ENCODE results near the gene SETD4. TPM values are rescaled to one million over a fixed set of nuclear protein-coding genes. Genes with fewer than 3 reads are reported as not detected.

Gene SETD4
- total RNA-seq, 1 experiment from 2014 or later, result 22.7 TPM

DNA sequence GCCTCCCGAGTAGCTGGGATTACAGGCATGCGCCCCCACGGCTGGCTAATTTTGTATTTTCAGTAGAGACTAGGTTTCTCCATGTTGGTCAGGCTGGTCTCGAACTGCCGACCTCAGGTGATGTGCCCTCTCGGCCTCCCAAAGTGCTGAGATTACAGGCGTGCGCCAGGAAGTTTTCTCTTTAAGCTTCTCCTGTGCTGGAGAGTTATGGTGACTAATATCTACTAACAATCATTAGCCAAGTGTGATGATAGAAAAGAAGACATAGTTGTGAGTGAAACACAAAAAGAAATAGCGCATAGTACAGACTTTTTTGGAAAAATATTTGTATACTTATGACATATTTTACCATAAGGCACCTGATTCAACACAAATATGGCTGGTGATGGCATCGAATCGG lies 56.5 kb downstream of the SETD4 start:
- Histone ChIP-seq H3K9ac (ENCODE audit: low read length) (no peak overlapping the region), H3K79me2 (ENCODE audit: insufficient read depth, low read length) (no peaks in the 10 kb centered on the region), H3K9me3 (ENCODE audit: control insufficient read depth in 1 of 2, insufficient read depth in 1 of 2, low read depth in 1 of 2, low read length in 2 of 2) (peaks cover 0 to 7% of the 10 kb centered on the region in 2 experiments; a peak in 1 of 4 replicates), H3K4me1 (ENCODE audit: control insufficient read depth in 1 of 2, insufficient read depth in 2 of 2, low read length in 2 of 2) (no peaks in the 10 kb centered on the region), H3K27me3 (ENCODE audit: insufficient read depth, low read length) (no peaks in the 10 kb centered on the region), H3K4me2 (ENCODE audit: low read length) (no peak overlapping the region), H3K27ac (ENCODE audit: low read depth, low read length) (no peak overlapping the region), H2AFZ (ENCODE audit: low read depth, low read length, poor library complexity, severe bottlenecking) (no peak overlapping the region), H3K36me3 (ENCODE audit: control insufficient read depth in 1 of 2, insufficient read depth in 2 of 2, low read length in 2 of 2) (no peaks in the 10 kb centered on the region), H4K20me1 (ENCODE audit: insufficient read depth) (no peaks in the 10 kb centered on the region), H3K4me3 (replicated peaks in 1 of 2; ENCODE audit: low read depth in 1 of 2, low read length in 2 of 2) (no peak overlapping the region), H3K9me2 (ENCODE audit: insufficient read depth) (no peaks in the 10 kb centered on the region)
- no TSS peak for BruUV-seq (replicated peaks)
- POLR2A ChIA-PET, result no interaction called here
- CTCF ChIA-PET, result no interaction called here
- intact Hi-C loops (cut with micrococcal nuclease), result no loop called here
- RAD21 ChIA-PET (ENCODE audit: low non-redundant PET in 1 of 2, low total read pairs in 2 of 2, uncharacterized antibody in 2 of 2, unreplicated experiment in 2 of 2), result no interaction called here
- TF ChIP-seq POLR2AphosphoS5 (IDR thresholded peaks at IDR 0.05; ENCODE audit: low read depth, low read length) (no peak), EZH2phosphoT487 (IDR thresholded peaks at IDR 0.05; ENCODE audit: borderline replicate concordance) (no peak), YY1 (IDR thresholded peaks at IDR 0.05; ENCODE audit: extremely low read depth, insufficient replicate concordance, low read depth, low read length) (no peak), TCF7L2 (IDR thresholded peaks at IDR 0.05; ENCODE audit: borderline replicate concordance, extremely low read depth, insufficient read depth, insufficient read length) (no peak), ELF1 (IDR thresholded peaks at IDR 0.05; ENCODE audit: borderline replicate concordance, low read depth) (no peak), JUND (IDR thresholded peaks at IDR 0.05) (no peak), ZNF274 (IDR thresholded peaks at IDR 0.05; ENCODE audit: low read depth, low read length) (no peak), SP1 (IDR thresholded peaks at IDR 0.05; ENCODE audit: low read depth) (no peak), SIN3A (IDR thresholded peaks at IDR 0.05; ENCODE audit: low read depth) (no peak), EZH2 (IDR thresholded peaks at IDR 0.05) (no peak)
- TF ChIP-seq, protein P1, sequence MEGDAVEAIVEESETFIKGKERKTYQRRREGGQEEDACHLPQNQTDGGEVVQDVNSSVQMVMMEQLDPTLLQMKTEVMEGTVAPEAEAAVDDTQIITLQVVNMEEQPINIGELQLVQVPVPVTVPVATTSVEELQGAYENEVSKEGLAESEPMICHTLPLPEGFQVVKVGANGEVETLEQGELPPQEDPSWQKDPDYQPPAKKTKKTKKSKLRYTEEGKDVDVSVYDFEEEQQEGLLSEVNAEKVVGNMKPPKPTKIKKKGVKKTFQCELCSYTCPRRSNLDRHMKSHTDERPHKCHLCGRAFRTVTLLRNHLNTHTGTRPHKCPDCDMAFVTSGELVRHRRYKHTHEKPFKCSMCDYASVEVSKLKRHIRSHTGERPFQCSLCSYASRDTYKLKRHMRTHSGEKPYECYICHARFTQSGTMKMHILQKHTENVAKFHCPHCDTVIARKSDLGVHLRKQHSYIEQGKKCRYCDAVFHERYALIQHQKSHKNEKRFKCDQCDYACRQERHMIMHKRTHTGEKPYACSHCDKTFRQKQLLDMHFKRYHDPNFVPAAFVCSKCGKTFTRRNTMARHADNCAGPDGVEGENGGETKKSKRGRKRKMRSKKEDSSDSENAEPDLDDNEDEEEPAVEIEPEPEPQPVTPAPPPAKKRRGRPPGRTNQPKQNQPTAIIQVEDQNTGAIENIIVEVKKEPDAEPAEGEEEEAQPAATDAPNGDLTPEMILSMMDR (IDR thresholded peaks at IDR 0.05 in 2 of 3, conservative IDR thresholded peaks at IDR 0.05 in 1 of 3; ENCODE audit: borderline replicate concordance in 1 of 3, insufficient read depth in 1 of 3, low read depth in 2 of 3, low read length in 2 of 3), result no peak
- TF ChIP-seq, protein P2, sequence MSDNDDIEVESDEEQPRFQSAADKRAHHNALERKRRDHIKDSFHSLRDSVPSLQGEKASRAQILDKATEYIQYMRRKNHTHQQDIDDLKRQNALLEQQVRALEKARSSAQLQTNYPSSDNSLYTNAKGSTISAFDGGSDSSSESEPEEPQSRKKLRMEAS (IDR thresholded peaks at IDR 0.05), result no peak
- TF ChIP-seq, protein P3, sequence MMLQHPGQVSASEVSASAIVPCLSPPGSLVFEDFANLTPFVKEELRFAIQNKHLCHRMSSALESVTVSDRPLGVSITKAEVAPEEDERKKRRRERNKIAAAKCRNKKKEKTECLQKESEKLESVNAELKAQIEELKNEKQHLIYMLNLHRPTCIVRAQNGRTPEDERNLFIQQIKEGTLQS (IDR thresholded peaks at IDR 0.05), result no peak
- TF ChIP-seq, protein P4, sequence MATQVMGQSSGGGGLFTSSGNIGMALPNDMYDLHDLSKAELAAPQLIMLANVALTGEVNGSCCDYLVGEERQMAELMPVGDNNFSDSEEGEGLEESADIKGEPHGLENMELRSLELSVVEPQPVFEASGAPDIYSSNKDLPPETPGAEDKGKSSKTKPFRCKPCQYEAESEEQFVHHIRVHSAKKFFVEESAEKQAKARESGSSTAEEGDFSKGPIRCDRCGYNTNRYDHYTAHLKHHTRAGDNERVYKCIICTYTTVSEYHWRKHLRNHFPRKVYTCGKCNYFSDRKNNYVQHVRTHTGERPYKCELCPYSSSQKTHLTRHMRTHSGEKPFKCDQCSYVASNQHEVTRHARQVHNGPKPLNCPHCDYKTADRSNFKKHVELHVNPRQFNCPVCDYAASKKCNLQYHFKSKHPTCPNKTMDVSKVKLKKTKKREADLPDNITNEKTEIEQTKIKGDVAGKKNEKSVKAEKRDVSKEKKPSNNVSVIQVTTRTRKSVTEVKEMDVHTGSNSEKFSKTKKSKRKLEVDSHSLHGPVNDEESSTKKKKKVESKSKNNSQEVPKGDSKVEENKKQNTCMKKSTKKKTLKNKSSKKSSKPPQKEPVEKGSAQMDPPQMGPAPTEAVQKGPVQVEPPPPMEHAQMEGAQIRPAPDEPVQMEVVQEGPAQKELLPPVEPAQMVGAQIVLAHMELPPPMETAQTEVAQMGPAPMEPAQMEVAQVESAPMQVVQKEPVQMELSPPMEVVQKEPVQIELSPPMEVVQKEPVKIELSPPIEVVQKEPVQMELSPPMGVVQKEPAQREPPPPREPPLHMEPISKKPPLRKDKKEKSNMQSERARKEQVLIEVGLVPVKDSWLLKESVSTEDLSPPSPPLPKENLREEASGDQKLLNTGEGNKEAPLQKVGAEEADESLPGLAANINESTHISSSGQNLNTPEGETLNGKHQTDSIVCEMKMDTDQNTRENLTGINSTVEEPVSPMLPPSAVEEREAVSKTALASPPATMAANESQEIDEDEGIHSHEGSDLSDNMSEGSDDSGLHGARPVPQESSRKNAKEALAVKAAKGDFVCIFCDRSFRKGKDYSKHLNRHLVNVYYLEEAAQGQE (IDR thresholded peaks at IDR 0.05; ENCODE audit: low read depth), result no peak
- ATAC-seq (no peak), DNase-seq (ENCODE audit: low read depth, low spot score) (no peak)
